ENCODE results near the gene PA2G4.

PA2G4 gene

GRCh38 chr12:56078427-56078826 lies 25.9 kb upstream of the PA2G4 start:
- Mint-ChIP-seq H3K4me1 (peaks cover 27% of the 10 kb centered on the region), H3K27me3 (ENCODE audit: low read depth, poor library complexity) (peaks cover 27% of the 10 kb centered on the region), H3K36me3 (ENCODE audit: low read depth) (no peaks in the 10 kb centered on the region), H3K4me3 (peak overlapping the region; percentile 81), H3K27ac (no peak overlapping the region), H3K9me3 (peaks cover 7% of the 10 kb centered on the region)
- DNase-seq, result no peak
- TF ChIP-seq, protein P1, sequence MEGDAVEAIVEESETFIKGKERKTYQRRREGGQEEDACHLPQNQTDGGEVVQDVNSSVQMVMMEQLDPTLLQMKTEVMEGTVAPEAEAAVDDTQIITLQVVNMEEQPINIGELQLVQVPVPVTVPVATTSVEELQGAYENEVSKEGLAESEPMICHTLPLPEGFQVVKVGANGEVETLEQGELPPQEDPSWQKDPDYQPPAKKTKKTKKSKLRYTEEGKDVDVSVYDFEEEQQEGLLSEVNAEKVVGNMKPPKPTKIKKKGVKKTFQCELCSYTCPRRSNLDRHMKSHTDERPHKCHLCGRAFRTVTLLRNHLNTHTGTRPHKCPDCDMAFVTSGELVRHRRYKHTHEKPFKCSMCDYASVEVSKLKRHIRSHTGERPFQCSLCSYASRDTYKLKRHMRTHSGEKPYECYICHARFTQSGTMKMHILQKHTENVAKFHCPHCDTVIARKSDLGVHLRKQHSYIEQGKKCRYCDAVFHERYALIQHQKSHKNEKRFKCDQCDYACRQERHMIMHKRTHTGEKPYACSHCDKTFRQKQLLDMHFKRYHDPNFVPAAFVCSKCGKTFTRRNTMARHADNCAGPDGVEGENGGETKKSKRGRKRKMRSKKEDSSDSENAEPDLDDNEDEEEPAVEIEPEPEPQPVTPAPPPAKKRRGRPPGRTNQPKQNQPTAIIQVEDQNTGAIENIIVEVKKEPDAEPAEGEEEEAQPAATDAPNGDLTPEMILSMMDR (IDR thresholded peaks at IDR 0.05), result no peak

DNA sequence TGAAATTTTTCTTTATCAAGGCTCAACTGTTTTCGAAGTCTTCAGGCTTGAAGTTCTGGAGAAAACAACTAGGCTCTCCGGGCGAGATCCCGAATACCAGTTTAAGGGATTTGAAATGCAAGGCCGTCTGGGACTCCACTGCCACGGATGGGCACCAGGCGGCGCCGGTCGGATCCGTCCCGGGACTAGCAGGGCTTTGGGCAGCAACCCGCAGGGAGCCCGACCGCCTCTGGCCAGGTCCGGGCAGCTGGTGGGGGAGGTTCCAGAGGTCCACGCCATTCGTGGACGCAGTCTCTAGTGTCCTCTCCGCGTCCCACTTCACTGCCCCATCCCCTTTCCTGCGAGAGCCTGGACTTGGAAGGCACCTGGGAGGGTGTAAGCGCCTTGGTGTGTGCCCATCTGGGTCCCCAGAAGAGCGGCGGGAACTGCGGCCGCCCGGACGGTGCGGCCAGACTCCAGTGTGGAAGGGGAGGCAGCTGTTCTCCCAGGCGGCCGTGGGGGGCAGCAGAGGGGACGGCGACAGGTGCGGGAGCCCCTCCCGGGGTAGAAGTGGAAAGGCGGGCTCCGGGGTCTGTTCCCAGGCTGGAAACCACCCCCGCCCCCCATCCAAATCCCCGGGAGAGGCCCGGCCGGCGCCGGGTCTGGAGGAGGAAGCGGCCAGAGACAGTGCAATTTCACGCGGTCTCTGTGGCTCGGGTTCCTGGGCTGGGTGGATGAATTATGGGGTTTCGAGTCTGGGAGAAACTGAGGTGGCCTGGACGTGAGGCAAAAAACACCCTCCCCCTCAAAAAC lies 25.2 kb upstream of the PA2G4 start:
- Mint-ChIP-seq H3K36me3 (ENCODE audit: low read depth) (no peaks in the 10 kb centered on the region), H3K4me1 (peaks cover 34% of the 10 kb centered on the region), H3K27ac (no peak overlapping the region), H3K27me3 (ENCODE audit: low read depth, poor library complexity) (peaks cover 25% of the 10 kb centered on the region), H3K4me3 (peak overlapping the region; percentile 81), H3K9me3 (peaks cover 6% of the 10 kb centered on the region)
- TF ChIP-seq, protein P1 (IDR thresholded peaks at IDR 0.05), result peak; percentile 63
- peak; percentile 89 for DNase-seq

DNA sequence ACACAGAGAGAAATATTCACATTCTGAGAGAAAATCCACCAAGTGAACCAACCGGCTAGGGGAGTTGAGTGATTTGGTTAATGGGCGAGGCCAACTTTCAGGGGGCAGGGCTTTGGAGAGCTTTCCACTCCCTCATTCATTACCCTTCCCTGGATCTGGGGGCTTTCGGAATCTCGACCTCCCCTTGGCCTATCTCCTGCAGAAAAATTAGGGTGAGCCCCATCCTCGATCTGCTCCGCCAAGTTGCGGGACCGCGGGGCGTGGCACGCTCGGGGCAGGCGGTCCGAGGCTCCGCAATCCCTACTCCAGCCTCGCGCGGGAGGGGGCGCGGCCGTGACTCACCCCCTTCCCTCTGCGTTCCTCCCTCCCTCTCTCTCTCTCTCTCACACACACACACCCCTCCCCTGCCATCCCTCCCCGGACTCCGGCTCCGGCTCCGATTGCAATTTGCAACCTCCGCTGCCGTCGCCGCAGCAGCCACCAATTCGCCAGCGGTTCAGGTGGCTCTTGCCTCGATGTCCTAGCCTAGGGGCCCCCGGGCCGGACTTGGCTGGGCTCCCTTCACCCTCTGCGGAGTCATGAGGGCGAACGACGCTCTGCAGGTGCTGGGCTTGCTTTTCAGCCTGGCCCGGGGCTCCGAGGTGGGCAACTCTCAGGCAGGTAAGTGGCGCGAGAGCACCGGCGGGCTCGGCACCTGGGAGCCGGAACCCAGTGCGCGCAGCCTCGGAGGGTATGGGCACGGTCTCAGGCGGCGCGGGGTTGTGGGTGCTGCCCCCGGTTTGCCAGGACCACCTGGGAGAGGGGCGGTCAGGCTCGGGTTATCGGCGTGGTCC lies 24.4 kb upstream of the PA2G4 start, which contains the start of gene ERBB3:
ERBB3 (plus strand) TSS at position 443 of the 833 bp plus-strand sequence; CDS start at position 579, 136 bp downstream.
- TF ChIP-seq, protein P1 (IDR thresholded peaks at IDR 0.05), result no peak
- peaks cover 4% of the 10 kb centered on the region for H3K9me3 Mint-ChIP-seq
- DNase-seq, result peak; percentile 62
- H3K36me3 Mint-ChIP-seq (ENCODE audit: low read depth), result no peaks in the 10 kb centered on the region
- no peak within 1 kb of the TSS for H3K27ac Mint-ChIP-seq
- H3K4me3 Mint-ChIP-seq, result peak within 1 kb of the TSS; percentile 81
- peaks cover 36% of the 10 kb centered on the region for H3K4me1 Mint-ChIP-seq
- peaks cover 26% of the 10 kb centered on the region for H3K27me3 Mint-ChIP-seq (ENCODE audit: low read depth, poor library complexity)

- Mint-ChIP-seq H3K27me3 (ENCODE audit: low read depth, poor library complexity) (peaks cover 28% of the 10 kb centered on the region), H3K27ac (no peak overlapping the region), H3K4me3 (peak overlapping the region; percentile 81), H3K9me3 (peaks cover 4% of the 10 kb centered on the region), H3K4me1 (peaks cover 38% of the 10 kb centered on the region), H3K36me3 (ENCODE audit: low read depth) (no peaks in the 10 kb centered on the region)
- TF ChIP-seq, protein P1 (IDR thresholded peaks at IDR 0.05), result no peak
- no peak for DNase-seq
Measured at GRCh38 chr12:56080556-56081138, 23.7 kb upstream of the PA2G4 start.

- H3K4me1 Mint-ChIP-seq, result peaks cover 38% of the 10 kb centered on the region
- peak overlapping the region; percentile 81 for H3K4me3 Mint-ChIP-seq
- H3K9me3 Mint-ChIP-seq, result peaks cover 2% of the 10 kb centered on the region
- TF ChIP-seq, protein P1 (IDR thresholded peaks at IDR 0.05), result no peak
- no peak for DNase-seq
- H3K27me3 Mint-ChIP-seq (ENCODE audit: low read depth, poor library complexity), result peaks cover 31% of the 10 kb centered on the region
- no peak overlapping the region for H3K27ac Mint-ChIP-seq
- H3K36me3 Mint-ChIP-seq (ENCODE audit: low read depth), result no peaks in the 10 kb centered on the region
Measured at GRCh38 chr12:56081393-56082347, 22.7 kb upstream of the PA2G4 start.
